ENCODE results near the gene DDRGK1.
"Not testable (repeated sequence)": the region's sequence is repeated elsewhere in the genome, so short reads cannot be mapped to it uniquely, and the experiment has no call there.

Gene DDRGK1

GRCh38 chr20:3223651-3223993, 19.1 kb upstream of the DDRGK1 start:
- peaks cover 17% of the 10 kb centered on the region for H3K36me3 Mint-ChIP-seq (ENCODE audit: low read depth)
- H3K27ac Mint-ChIP-seq: peak overlapping the region; percentile 48
- no peaks in the 10 kb centered on the region for H3K9me3 Mint-ChIP-seq
- peaks cover 49% of the 10 kb centered on the region for H3K4me1 Mint-ChIP-seq
- H3K4me3 Mint-ChIP-seq: peak overlapping the region; percentile 49
- TF ChIP-seq CTCF (IDR thresholded peaks at IDR 0.05): no peak
- no peak for DNase-seq
- H3K27me3 Mint-ChIP-seq (ENCODE audit: low read depth, poor library complexity): no peaks in the 10 kb centered on the region

- Mint-ChIP-seq H3K27me3 (ENCODE audit: low read depth, poor library complexity) (no peaks in the 10 kb centered on the region), H3K36me3 (ENCODE audit: low read depth) (peaks cover 17% of the 10 kb centered on the region), H3K4me3 (peak overlapping the region; percentile 49), H3K27ac (peak overlapping the region; percentile 48), H3K9me3 (no peaks in the 10 kb centered on the region), H3K4me1 (peaks cover 49% of the 10 kb centered on the region)
- TF ChIP-seq CTCF (IDR thresholded peaks at IDR 0.05): no peak
- peak; percentile 76 for DNase-seq
Measured at GRCh38 chr20:3222635-3223600, 18.4 kb upstream of the DDRGK1 start.

GRCh38 chr20:3221398-3222226, 17.1 kb upstream of the DDRGK1 start:
- DNase-seq: no peak
- H3K27ac Mint-ChIP-seq: no peak overlapping the region
- H3K4me1 Mint-ChIP-seq: peaks cover 42% of the 10 kb centered on the region
- H3K36me3 Mint-ChIP-seq (ENCODE audit: low read depth): peaks cover 17% of the 10 kb centered on the region
- TF ChIP-seq CTCF (IDR thresholded peaks at IDR 0.05): no peak
- H3K9me3 Mint-ChIP-seq: no peaks in the 10 kb centered on the region
- H3K27me3 Mint-ChIP-seq (ENCODE audit: low read depth, poor library complexity): no peaks in the 10 kb centered on the region
- no peak overlapping the region for H3K4me3 Mint-ChIP-seq

GRCh38 chr20:3218307-3218988, 14.0 kb upstream of the DDRGK1 start:
- Mint-ChIP-seq H3K27ac (no peak overlapping the region), H3K36me3 (ENCODE audit: low read depth) (peaks cover 25% of the 10 kb centered on the region), H3K9me3 (no peaks in the 10 kb centered on the region), H3K27me3 (ENCODE audit: low read depth, poor library complexity) (no peaks in the 10 kb centered on the region), H3K4me3 (no peak overlapping the region), H3K4me1 (peaks cover 27% of the 10 kb centered on the region)
- peak; percentile 92 for TF ChIP-seq CTCF (IDR thresholded peaks at IDR 0.05)
- peak; percentile 86 for DNase-seq

GRCh38 chr20:3215359-3215917, 11.0 kb upstream of the DDRGK1 start:
- H3K27ac Mint-ChIP-seq; H3K9me3 Mint-ChIP-seq; H3K4me3 Mint-ChIP-seq; H3K27me3 Mint-ChIP-seq (ENCODE audit: low read depth, poor library complexity); DNase-seq: not testable (repeated sequence)
- H3K4me1 Mint-ChIP-seq: peaks cover 12% of the 10 kb centered on the region
- H3K36me3 Mint-ChIP-seq (ENCODE audit: low read depth): peaks cover 23% of the 10 kb centered on the region

All from nephron progenitor cell (in vitro differentiated cells).